DOHH2 (cell line): Measurements from ENCODE around the gene PEPD.

ENCODE experiments used
- EZH2phosphoT487 ChIP-seq: fragments of 200-600 bp; sonication (generic); IDR thresholded peaks from 2 replicates; pipeline ENCODE4 v1.6.1; 2017; ENCODE audit warnings: borderline replicate concordance, mild to moderate bottlenecking, antibody characterized with exemption, low read length, moderate library complexity, mixed read lengths
- TF ChIP-seq, protein P1 (sequence below): fragments of 200-600 bp; sonication (generic); IDR thresholded peaks from one replicate; pipeline ENCODE4 v1.5.1; 2014; ENCODE audit warnings: antibody characterized with exemption, mild to moderate bottlenecking, low read depth, low read length; ENCODE audit not compliant: poor library complexity, severe bottlenecking

DNA sequence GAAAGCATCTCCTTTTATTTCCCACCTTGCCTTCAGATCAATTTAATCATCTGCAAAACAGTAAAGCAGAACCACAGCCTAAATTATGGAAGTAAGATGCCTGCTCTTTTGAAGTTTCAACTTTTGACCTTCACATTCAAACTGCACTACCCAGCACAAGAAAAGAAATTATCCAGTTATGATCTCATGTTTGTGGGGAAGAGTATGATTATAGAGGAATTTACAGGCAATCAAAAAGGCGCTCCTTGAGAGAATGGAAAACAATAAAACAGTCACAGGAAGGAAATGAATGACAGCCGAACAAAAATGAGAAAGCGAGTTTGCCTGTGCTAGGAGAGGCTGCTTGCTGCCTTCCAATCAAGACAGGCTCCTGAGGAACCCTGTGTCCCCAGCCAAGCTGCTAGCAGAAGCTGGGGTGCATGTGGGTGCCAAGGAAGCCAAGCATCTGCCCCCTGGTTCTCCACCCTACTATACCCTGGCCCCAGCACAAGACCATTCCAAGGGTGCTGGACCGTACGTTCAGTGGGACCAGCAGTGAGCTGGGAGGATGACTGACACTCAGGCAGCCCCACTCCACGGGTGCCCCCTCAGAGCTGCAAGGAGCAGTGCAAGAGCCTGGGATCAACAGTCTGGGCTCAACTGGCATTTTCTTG is 47.8 kb downstream of the PEPD start:
- TF ChIP-seq, protein P1, sequence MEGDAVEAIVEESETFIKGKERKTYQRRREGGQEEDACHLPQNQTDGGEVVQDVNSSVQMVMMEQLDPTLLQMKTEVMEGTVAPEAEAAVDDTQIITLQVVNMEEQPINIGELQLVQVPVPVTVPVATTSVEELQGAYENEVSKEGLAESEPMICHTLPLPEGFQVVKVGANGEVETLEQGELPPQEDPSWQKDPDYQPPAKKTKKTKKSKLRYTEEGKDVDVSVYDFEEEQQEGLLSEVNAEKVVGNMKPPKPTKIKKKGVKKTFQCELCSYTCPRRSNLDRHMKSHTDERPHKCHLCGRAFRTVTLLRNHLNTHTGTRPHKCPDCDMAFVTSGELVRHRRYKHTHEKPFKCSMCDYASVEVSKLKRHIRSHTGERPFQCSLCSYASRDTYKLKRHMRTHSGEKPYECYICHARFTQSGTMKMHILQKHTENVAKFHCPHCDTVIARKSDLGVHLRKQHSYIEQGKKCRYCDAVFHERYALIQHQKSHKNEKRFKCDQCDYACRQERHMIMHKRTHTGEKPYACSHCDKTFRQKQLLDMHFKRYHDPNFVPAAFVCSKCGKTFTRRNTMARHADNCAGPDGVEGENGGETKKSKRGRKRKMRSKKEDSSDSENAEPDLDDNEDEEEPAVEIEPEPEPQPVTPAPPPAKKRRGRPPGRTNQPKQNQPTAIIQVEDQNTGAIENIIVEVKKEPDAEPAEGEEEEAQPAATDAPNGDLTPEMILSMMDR: no peak
- no peak for TF ChIP-seq EZH2phosphoT487
